ENCODE results near the gene P4HA2. TPM values are rescaled to one million over a fixed set of nuclear protein-coding genes. Genes with fewer than 3 reads are reported as not detected.

Gene P4HA2
- total and polyA plus RNA-seq, 2 experiments from 2014 or later = 139 to 246 TPM

DNA sequence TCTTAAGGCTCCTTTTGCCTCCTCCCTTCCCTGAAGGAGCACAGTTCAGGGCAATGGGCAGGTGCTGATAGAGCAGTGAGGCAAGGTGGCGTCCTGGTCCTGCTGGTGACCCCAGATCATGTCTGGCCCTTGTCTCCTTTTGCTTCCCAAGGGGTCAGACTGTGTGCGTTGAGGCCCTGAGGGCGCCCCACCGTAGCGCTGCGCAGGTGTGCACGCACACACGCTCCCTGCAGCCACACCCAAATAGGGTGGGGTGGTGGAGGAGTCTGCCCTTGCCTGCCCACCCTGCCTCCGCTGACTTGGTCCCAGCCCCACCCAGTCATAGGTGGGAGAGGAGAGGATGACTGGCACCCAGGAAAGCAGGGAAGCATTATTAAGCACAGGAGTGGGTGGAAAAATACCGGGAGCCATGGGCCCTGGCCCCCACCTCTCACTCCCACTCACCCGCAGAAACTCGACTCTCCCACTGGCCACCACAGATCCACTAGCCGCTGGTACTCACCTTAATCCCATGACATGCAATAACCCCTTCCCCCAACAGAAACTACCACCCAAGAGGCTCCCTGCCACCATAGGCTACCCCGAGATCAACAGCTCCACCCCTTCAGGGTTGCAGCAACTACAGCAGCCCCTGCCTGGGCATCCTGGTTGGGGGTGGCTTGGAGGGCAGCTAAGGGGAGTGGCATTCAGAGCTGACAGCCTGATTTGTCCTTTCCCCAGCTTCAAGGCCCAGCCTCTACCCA, 46.6 kb upstream of the P4HA2 start:
- H3K27me3 ChIP-seq = no peaks in the 10 kb centered on the region
- H3K4me1 ChIP-seq (ENCODE audit: insufficient read depth) = peaks cover 19% of the 10 kb centered on the region
- no peak overlapping the region for H3K27ac ChIP-seq
- H3K79me2 ChIP-seq = no peaks in the 10 kb centered on the region
- H3K9me2 ChIP-seq (replicated peaks; ENCODE audit: insufficient read depth) = no peaks in the 10 kb centered on the region
- no peak overlapping the region for H2AFZ ChIP-seq
- H3K4me3 ChIP-seq = no peak overlapping the region
- TF ChIP-seq, protein P1, sequence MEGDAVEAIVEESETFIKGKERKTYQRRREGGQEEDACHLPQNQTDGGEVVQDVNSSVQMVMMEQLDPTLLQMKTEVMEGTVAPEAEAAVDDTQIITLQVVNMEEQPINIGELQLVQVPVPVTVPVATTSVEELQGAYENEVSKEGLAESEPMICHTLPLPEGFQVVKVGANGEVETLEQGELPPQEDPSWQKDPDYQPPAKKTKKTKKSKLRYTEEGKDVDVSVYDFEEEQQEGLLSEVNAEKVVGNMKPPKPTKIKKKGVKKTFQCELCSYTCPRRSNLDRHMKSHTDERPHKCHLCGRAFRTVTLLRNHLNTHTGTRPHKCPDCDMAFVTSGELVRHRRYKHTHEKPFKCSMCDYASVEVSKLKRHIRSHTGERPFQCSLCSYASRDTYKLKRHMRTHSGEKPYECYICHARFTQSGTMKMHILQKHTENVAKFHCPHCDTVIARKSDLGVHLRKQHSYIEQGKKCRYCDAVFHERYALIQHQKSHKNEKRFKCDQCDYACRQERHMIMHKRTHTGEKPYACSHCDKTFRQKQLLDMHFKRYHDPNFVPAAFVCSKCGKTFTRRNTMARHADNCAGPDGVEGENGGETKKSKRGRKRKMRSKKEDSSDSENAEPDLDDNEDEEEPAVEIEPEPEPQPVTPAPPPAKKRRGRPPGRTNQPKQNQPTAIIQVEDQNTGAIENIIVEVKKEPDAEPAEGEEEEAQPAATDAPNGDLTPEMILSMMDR (IDR thresholded peaks at IDR 0.05; ENCODE audit: poor library complexity) = no peak
- TF ChIP-seq EZH2 (IDR thresholded peaks at IDR 0.05; ENCODE audit: borderline replicate concordance) (no peak), EZH2phosphoT487 (IDR thresholded peaks at IDR 0.05; ENCODE audit: low read depth, severe bottlenecking, unreplicated experiment) (no peak)
- DNase-seq (ENCODE audit: low spot score) = no peak
- no peaks in the 10 kb centered on the region for H3K9me3 ChIP-seq (ENCODE audit: low read depth)
- no peak overlapping the region for H3K4me2 ChIP-seq
- WGBS (ENCODE audit: low lambda C conversion rate, missing lambda C conversion rate) = 91% methylated on average over 14 of the region's 14 CpGs
- H3K36me3 ChIP-seq (replicated peaks; ENCODE audit: insufficient read depth, low read depth) = no peaks in the 10 kb centered on the region
- H4K20me1 ChIP-seq (ENCODE audit: insufficient read depth, poor library complexity, severe bottlenecking) = no peaks in the 10 kb centered on the region

DNA sequence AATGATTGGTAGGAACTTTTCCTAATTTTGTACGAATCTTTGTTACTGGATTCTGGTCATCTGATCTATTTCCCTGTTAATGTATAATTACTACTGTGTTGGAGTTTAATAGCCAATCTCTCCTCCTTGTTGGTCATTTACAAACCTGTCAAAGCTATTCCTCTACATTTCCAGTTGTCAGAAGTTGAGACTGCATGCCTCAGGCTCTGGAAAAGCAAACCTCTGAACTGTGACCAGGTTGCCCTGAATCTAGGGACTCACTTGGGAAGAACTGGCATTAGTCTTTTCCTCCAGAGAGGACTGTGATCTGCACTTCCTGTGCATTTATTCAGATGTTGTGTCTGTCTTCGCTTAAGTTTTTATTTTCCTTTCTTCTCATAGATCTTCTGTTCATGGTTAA, 46.0 kb upstream of the P4HA2 start:
- no peak overlapping the region for H3K4me2 ChIP-seq
- WGBS (ENCODE audit: low lambda C conversion rate, missing lambda C conversion rate) = 90% methylated on average over 2 of the region's 2 CpGs
- H3K4me3 ChIP-seq = no peak overlapping the region
- DNase-seq (ENCODE audit: low spot score) = no peak
- peaks cover 13% of the 10 kb centered on the region for H3K4me1 ChIP-seq (ENCODE audit: insufficient read depth)
- H3K27ac ChIP-seq = no peak overlapping the region
- no peaks in the 10 kb centered on the region for H3K9me2 ChIP-seq (replicated peaks; ENCODE audit: insufficient read depth)
- H3K27me3 ChIP-seq = no peaks in the 10 kb centered on the region
- H3K79me2 ChIP-seq = no peaks in the 10 kb centered on the region
- no peaks in the 10 kb centered on the region for H3K36me3 ChIP-seq (replicated peaks; ENCODE audit: insufficient read depth, low read depth)
- H2AFZ ChIP-seq = no peak overlapping the region
- no peaks in the 10 kb centered on the region for H3K9me3 ChIP-seq (ENCODE audit: low read depth)
- no peaks in the 10 kb centered on the region for H4K20me1 ChIP-seq (ENCODE audit: insufficient read depth, poor library complexity, severe bottlenecking)
- TF ChIP-seq EZH2 (IDR thresholded peaks at IDR 0.05; ENCODE audit: borderline replicate concordance) (no peak), EZH2phosphoT487 (IDR thresholded peaks at IDR 0.05; ENCODE audit: low read depth, severe bottlenecking, unreplicated experiment) (no peak)
- TF ChIP-seq, protein P1 (IDR thresholded peaks at IDR 0.05; ENCODE audit: poor library complexity) = no peak

DNA sequence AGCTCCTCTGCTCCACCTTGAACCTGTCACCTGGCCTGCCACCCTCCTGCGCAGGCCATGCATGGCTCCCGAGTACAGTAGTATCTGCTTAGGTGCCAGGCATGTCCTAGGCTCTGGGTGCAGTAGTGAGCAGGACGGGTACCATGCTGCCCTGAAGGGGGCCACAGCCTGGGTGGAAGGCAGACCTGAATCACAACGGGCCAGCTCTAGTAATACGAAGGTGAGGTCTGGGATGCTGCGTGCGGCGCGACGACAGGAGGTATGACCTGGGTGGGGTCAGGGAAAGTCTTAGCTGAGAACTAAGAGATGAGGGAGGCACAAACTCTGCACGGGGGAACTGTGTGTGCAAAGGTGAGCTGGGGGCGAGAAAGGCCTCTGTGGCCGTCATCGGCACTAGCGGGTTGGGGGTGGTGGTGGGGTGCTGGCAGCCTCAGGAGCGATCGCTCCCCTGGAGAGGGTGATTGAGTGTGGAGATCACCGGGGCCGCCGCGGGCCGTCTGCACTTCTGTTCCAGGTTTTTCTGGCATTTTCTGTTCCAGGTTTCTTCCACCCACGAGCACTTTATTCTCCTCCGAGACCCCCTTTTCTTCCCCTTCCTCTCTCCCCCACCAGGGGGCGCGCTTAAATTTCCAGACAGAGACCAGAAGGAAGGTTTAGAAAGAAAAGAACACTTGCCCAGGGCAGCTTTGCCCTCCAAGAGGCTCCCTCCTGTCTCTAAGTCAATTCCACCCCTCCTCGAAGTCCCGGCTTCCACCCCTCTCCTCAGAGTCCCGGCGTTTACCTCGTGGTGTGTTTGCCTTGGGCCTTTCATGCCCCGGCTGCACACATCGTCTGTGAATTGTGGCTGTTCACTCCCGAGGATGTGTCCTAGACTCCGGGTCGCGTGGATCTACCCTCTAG, 44.9 kb upstream of the P4HA2 start:
- Histone ChIP-seq H3K9me3 (ENCODE audit: low read depth) (no peaks in the 10 kb centered on the region), H4K20me1 (ENCODE audit: insufficient read depth, poor library complexity, severe bottlenecking) (no peaks in the 10 kb centered on the region), H3K9me2 (replicated peaks; ENCODE audit: insufficient read depth) (no peaks in the 10 kb centered on the region), H2AFZ (no peak overlapping the region), H3K4me2 (no peak overlapping the region), H3K36me3 (replicated peaks; ENCODE audit: insufficient read depth, low read depth) (no peaks in the 10 kb centered on the region), H3K27me3 (no peaks in the 10 kb centered on the region), H3K27ac (no peak overlapping the region), H3K79me2 (no peaks in the 10 kb centered on the region), H3K4me3 (no peak overlapping the region), H3K4me1 (ENCODE audit: insufficient read depth) (peaks cover 8% of the 10 kb centered on the region)
- TF ChIP-seq EZH2 (IDR thresholded peaks at IDR 0.05; ENCODE audit: borderline replicate concordance) = no peak
- TF ChIP-seq, protein P1 (IDR thresholded peaks at IDR 0.05; ENCODE audit: poor library complexity) = peak; percentile 81
- WGBS (ENCODE audit: low lambda C conversion rate, missing lambda C conversion rate) = 65% methylated on average over 37 of the region's 37 CpGs
- peak; percentile 69 for DNase-seq (ENCODE audit: low spot score)
